Astrocyte of the cerebellum (primary cell): Measurements from ENCODE around the gene PDCD4.

ENCODE experiments used
- DNase-seq: peaks from one replicate; pipeline ENCODE4 v3.0.0-alpha.2; 2011; ENCODE audit warnings: low read depth
- H3K4me3 ChIP-seq: 2 replicates; pipeline ENCODE4 v1.5.1; 2011; ENCODE audit warnings: mild to moderate bottlenecking, low read depth, low read length, moderate library complexity
- in situ Hi-C: cut with HindIII; loops from 2 replicates; pipeline ENCODE4 v1.10.0; 2017; ENCODE audit warnings: low sequenced_read_pairs
- TF ChIP-seq, protein P1 (sequence below): IDR thresholded peaks from 2 replicates; pipeline ENCODE4 v1.5.1; 2012; ENCODE audit warnings: low read length, low read depth, moderate library complexity, mild to moderate bottlenecking; ENCODE audit errors: missing control alignments

The PDCD4 gene

GRCh38 chr10:110923856-110924493, 52.2 kb downstream of the PDCD4 start:
- in situ Hi-C loops = no loop called here
- TF ChIP-seq, protein P1, sequence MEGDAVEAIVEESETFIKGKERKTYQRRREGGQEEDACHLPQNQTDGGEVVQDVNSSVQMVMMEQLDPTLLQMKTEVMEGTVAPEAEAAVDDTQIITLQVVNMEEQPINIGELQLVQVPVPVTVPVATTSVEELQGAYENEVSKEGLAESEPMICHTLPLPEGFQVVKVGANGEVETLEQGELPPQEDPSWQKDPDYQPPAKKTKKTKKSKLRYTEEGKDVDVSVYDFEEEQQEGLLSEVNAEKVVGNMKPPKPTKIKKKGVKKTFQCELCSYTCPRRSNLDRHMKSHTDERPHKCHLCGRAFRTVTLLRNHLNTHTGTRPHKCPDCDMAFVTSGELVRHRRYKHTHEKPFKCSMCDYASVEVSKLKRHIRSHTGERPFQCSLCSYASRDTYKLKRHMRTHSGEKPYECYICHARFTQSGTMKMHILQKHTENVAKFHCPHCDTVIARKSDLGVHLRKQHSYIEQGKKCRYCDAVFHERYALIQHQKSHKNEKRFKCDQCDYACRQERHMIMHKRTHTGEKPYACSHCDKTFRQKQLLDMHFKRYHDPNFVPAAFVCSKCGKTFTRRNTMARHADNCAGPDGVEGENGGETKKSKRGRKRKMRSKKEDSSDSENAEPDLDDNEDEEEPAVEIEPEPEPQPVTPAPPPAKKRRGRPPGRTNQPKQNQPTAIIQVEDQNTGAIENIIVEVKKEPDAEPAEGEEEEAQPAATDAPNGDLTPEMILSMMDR = no peak
- no peak overlapping the region for H3K4me3 ChIP-seq
- no peak for DNase-seq

DNA sequence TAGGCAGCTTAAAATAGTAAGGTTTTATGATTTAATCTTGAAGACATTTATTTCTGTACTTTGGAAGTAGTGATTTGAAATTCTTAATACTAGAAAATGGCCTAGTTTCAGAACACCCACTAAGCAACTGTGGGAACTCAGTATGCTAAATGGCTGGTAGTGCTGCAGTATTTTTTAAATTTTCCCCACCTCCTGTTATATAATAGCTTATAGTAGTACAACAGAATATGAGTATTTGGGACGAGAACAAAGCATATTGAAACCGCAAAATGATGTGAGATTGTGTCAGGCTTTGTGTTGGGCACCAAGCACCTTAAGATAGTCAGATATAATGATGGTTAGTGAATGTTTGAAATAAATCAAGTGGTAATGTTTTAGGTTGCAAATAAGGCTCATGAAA, 55.7 kb downstream of the PDCD4 start:
- in situ Hi-C loops = no loop called here
- no peak overlapping the region for H3K4me3 ChIP-seq
- TF ChIP-seq, protein P1 = no peak
- no peak for DNase-seq

DNA sequence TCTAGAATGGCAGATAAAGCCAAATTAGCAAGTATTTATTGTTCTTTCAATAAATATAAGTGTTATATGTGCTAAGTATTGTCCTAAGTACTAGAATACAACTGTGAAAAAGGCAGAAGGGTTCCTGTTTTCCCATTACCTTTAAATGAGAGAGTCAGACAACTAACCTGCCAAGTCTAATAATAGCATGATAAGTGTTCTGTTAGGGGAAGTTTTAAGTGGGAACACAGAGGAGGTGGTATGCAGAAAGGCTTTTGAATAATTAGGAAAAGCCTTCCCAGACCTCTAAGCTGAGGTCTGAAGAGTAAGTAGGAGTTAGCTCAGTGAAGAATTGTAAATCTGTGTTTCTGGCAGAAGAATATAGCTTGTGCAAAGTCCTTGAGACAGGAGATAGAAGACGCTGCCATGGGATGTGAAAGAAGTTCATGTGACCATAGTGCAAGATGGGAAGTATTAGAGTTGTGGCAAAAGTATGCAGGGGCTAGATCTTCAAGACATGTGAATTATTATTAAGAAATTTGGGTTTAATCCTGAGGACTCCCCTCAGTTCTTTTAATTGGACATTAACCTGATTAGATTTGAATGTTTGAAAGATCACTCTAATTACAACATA, 60.1 kb downstream of the PDCD4 start:
- in situ Hi-C loops = no loop called here
- H3K4me3 ChIP-seq = no peak overlapping the region
- TF ChIP-seq, protein P1 = no peak
- no peak for DNase-seq

DNA sequence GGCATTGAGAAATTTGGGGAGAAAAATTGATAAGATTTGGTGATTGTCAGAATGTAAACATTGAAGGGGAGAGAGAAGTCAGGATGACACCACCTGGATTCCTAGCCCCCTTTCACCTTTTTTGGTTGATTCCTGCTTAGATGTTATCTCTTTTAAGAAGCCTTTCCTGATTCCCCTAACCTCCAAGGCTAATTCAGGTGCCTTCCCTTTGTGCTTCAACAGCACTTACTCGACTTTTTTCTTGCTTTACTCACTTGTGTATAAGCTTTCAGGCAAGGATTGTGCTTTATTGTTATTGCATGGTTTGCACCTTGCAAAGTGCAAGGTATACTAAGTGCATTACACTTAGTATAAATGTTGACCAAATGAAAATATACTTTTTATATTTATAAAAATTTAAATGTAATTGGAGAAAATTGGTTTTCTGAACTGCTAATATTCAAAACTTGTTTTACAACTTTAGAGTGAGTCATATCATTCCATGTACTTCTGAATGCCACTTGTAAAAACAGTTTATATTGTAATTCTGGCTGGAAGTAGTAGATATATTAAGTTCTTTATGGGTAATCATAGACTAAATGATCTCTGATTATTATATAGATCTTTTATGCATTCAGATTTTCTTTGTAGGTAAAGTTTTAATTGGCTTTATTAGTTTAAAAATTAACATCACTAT, 60.9 kb downstream of the PDCD4 start:
- no peak for DNase-seq
- TF ChIP-seq, protein P1 = no peak
- in situ Hi-C loops = no loop called here
- H3K4me3 ChIP-seq = no peak overlapping the region

DNA sequence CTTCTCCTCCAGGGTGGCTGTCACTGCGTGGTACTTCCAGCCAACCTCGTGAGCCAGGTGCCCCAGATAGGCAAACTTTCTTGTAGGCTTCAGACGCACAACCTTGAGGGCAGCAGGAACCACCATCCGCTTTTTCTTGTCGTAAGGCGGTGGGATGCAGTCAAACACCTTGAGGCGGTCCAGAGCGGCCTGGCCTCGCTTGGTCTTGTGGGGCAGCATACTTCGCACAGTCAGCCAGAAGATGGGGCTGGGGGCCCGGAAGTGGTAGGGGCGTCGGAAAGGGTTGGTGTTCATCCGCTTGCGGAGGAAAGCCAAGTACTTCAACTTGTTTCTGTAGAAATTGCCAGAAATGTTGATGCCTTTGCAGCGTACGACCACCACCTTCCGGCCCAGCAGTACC, 65.0 kb downstream of the PDCD4 start:
- DNase-seq = no peak
- H3K4me3 ChIP-seq = no peak overlapping the region
- TF ChIP-seq, protein P1 = no peak
- in situ Hi-C loops = no loop called here

- DNase-seq = no peak
- TF ChIP-seq, protein P1 = no peak
- in situ Hi-C loops = no loop called here
- H3K4me3 ChIP-seq = no peak overlapping the region
Observed at GRCh38 chr10:110939419-110939818, 67.7 kb downstream of the PDCD4 start.
